Cardiac septum (tissue), 1 donor: ENCODE data around the gene TIGD1. TPM values are rescaled to one million over a fixed set of nuclear protein-coding genes. Genes with fewer than 3 reads are reported as not detected.

Experiments
- DNase-seq: peaks from one replicate; pipeline ENCODE4 v3.0.0-alpha.2; 2020; ENCODE audit warnings: low spot score
- intact Hi-C: fragments of 100-400 bp; cut with DNase I; formaldehyde crosslinking; loops from one replicate; pipeline ENCODE4 v1.14.0; 2022
- long read RNA-seq: library from polyadenylated mRNA; unstranded; transcript quantifications from one replicate; pipeline ENCODE4 v2.0.0, GENCODE V29; 2021
- total RNA-seq: library from RNA; stranded (reverse); fragmentation: NEBNext Ultra II Directional; extraction: Animal tissue kit (Norgen Biotek cat#: 25700); gene quantifications from one replicate; pipeline ENCODE4 v1.2.1, GENCODE V29; 2021
- donor health status: DM: no; HTN: no; CAD: no.

The TIGD1 gene
- 2.5 TPM for total RNA-seq
- long read RNA-seq, partial matches to known transcripts = 0 of 1 reads
- long read RNA-seq, other reads (novel, unspliced or antisense) = 0 of 1 reads

- intact Hi-C loops = no loop called here
- peak; percentile 97 for DNase-seq
Measured at GRCh38 chr2:232550354-232551249, at the start of gene TIGD1, which contains the start of gene EIF4E2. TIGD1 (minus strand) TSS chr2:232550557; CDS start chr2:232549882, 675 bp downstream. EIF4E2 (plus strand) TSS chr2:232550689; CDS start chr2:232550725, 36 bp downstream.

GRCh38 chr2:232598293-232598692 lies 47.9 kb upstream of the TIGD1 start:
- DNase-seq = no peak
- intact Hi-C loops = no loop called here

DNA sequence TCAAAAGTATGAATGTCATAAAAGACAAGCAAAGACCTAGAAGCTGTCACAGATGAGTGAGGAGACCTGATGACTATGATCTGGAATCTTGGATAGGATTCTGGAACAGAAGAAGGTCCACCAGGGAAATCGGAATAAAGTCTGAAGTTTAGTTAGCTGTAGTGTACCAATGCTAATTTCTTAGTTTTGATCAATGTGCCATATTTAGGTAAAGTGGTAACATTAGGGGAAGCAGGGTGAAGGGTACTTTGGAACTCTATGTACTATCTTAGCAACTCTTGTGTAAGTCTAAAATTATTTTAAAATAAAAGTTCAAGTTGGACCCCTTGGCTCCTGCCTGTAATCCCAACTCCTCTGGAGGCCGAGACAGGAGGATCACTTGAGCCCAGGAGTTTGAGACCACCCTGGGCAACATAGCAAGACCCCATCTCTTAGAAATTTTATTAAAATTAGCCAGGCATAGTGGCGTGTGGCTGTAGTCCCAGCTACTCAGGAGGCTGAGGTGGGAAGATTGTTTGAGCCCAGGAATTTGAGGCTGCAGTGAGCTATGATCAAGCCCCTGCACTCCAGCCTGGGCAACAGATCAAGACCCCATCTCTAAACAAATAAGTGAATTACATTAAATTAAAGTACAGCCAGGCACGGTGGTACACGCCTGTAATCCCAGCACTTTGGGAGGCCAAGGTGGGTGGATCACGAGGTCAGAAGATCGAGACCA lies 47.2 kb upstream of the TIGD1 start:
- intact Hi-C loops = no loop called here
- DNase-seq = no peak

- intact Hi-C loops = no loop called here
- DNase-seq = no peak
Measured at GRCh38 chr2:232593982-232594381, 43.6 kb upstream of the TIGD1 start.

DNA sequence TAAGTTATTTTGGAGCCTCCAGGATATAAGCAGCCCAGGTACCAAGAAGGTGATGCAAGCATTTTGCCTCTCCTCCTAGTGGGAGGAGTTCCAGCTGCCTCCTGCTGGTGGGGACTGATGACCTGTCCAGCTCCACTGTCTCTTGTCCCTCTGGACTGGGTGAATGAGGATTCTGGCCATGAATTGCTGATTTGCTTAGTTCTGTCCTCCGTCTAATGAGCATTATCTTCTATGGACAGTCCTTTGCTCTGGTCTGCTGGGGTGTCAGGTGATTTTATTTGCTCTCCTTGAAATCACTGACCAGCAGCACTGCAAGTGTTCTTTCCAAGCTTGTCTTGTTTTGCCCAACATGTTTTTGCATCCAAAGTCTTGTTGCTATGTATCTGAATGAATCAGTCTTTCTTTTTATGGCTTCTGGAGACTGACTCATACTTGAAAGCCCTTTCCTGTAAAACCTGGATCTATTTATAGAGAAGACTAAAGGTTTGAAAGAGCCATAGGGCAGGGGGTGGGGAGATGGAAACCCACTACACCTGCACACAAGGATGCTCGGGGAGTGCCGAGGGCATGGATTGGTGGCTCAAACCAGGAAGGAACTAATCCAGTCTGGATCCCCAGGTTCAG lies 42.5 kb upstream of the TIGD1 start:
- intact Hi-C loops = no loop called here
- DNase-seq = no peak

- no peak for DNase-seq
- intact Hi-C loops = no loop called here
Measured at GRCh38 chr2:232588680-232589585, 38.6 kb upstream of the TIGD1 start.

GRCh38 chr2:232588031-232588430 lies 37.7 kb upstream of the TIGD1 start:
- DNase-seq = no peak
- intact Hi-C loops = no loop called here

DNA sequence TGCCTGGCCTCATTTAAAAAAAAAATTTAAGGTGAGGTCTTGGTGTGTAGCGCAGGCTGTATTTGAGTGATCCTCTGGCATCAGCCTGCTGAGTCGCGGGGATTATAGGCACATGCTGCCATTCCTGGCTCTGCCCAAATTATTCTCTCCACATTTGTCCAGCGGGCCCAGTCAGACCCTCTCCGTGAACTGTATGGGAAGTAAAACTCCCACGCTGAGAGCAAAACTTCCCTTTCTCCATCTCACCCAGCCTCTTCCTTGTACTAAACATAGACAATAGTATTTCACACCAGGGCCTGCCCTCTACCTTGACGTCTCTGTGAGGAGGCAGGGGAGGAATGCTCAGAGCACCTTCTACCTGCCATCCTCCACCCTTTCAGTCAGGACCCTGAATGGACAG lies 37.2 kb upstream of the TIGD1 start:
- intact Hi-C loops = no loop called here
- peak; percentile 22 for DNase-seq

DNA sequence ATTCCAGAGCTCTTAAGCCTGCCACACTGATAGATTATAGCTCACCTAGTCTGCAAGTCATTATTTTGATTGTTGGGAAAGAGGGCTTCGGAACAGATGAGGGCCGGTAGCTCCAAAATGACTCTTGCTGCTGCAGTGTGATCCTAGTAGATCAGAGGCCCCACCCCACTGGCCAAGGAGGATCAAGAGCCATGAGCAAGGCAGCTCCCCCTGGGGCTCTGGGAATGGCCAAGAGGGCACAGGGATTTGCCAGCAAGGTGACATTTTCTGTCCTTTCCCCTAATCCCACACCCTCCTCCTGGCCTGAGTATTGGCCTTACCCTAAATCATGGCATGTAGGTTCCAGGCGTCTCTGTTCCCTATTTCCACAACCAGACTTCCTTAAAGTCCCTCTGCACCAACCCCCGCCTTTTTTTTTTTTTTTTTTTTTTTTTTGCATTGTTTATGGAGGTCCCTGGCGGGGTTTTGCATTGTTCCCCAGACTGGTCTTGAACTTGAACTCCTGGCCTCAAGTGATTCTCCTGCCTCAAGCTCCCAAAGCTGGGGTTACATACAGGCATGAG lies 36.7 kb upstream of the TIGD1 start:
- peak; percentile 67 for DNase-seq
- intact Hi-C loops = no loop called here

GRCh38 chr2:232584238-232584637 lies 33.9 kb upstream of the TIGD1 start:
- intact Hi-C loops = no loop called here
- DNase-seq = no peak

GRCh38 chr2:232581725-232582124 lies 31.4 kb upstream of the TIGD1 start:
- DNase-seq = no peak
- intact Hi-C loops = no loop called here

DNA sequence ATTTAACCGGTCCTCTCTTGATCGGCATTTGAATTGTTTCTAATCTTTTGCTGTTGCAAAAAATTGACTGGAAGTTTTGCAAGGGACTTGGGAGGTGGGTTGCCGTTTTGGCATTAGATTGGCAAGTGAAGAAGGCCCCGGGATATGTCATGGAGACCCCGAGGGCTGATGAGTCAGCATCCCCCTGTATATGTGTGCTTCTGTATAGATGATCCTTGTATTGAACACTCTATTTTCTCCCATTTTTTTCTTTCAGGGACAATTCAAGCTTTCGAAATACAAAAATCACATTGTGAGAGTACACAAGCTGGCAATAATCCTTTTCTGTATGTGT lies 30.3 kb upstream of the TIGD1 start:
- intact Hi-C loops = no loop called here
- DNase-seq = no peak

GRCh38 chr2:232578626-232579025 lies 28.3 kb upstream of the TIGD1 start:
- intact Hi-C loops = no loop called here
- no peak for DNase-seq

- no peak for DNase-seq
- intact Hi-C loops = no loop called here
Measured at GRCh38 chr2:232577841-232578240, 27.5 kb upstream of the TIGD1 start.

- DNase-seq = no peak
- intact Hi-C loops = no loop called here
Measured at GRCh38 chr2:232576995-232577394, 26.6 kb upstream of the TIGD1 start.

DNA sequence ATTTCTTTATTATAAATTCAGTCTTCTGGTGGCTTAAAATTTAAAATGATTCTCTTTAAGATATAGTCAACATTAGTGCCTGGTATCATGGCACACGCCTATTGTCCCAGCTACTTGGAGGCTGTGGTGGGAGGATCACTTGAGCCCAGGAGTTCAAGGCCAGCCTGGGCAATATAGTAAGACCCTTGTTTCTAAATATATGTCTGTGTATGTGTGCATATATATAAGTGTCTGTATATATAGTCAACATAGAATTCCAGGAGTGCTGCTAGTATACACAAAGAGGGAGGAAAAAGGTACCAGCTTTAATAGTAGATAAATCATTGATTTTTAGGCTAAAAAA lies 25.0 kb upstream of the TIGD1 start:
- no peak for DNase-seq
- intact Hi-C loops = no loop called here

- intact Hi-C loops = no loop called here
- no peak for DNase-seq
Measured at GRCh38 chr2:232574674-232575403, 24.5 kb upstream of the TIGD1 start.

DNA sequence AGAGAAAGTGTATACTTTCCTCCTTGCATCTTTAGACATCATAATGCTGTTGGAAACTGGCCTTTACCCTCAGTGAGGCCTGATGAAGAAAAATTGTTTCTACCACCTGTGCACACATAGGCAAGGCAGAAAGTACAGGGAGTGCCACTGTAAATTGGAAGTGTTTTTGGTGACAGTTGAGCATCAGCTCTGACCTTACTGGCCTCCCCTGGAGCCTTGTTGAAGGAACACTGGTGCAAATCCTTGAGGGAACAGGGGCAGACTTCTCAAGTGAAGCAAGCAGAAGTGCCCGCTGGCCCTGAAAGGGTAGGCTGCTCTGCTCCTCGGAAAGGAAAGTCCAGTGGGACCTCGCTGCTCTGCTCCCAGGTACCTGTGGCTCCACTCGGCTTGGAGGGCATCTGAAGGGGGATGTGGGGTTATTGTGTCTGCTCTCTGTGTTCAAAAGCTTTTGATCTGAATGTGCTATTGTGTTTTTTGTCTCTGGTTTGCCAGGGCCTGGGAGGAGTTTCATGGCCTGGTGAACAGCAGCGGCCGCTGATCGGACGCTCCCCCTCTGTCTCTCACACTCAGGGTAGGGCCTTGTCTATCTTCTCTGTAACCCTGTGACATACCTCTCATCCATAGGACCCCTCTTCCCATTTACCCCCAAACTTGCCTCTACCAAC lies 23.5 kb upstream of the TIGD1 start:
- intact Hi-C loops = no loop called here
- no peak for DNase-seq
